B cell (primary cell): Measurements from ENCODE around the gene ASPHD1.

ENCODE experiments used
- EZH2 ChIP-seq: IDR thresholded peaks from 2 replicates; pipeline ENCODE4 v1.6.1; 2012; ENCODE audit warnings: borderline replicate concordance, low read depth, mild to moderate bottlenecking, moderate library complexity, low read length; ENCODE audit not compliant: insufficient read depth, poor library complexity, severe bottlenecking
- TF ChIP-seq, protein P1 (sequence below): fragments of 200-600 bp; IDR thresholded peaks from one replicate; pipeline ENCODE4 v1.8.0; 2022; ENCODE audit warnings: antibody characterized with exemption, mild to moderate bottlenecking

DNA sequence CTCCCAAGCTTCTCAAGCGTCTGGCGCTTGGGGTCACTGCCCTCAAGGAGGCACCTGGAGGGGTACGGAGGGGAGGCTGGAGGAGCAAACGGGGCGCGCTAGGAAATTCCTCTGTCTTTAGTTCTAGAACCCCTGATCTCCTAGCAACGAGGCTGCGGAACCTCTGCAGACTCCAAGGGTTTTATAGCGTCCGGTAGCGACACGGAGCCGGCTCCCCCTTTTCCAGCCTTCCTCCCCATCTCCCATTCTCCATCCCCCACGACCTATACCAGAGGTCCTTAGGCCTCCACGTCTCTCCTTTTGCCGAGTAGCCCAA, 36.7 kb upstream of the ASPHD1 start:
- TF ChIP-seq, protein P1, sequence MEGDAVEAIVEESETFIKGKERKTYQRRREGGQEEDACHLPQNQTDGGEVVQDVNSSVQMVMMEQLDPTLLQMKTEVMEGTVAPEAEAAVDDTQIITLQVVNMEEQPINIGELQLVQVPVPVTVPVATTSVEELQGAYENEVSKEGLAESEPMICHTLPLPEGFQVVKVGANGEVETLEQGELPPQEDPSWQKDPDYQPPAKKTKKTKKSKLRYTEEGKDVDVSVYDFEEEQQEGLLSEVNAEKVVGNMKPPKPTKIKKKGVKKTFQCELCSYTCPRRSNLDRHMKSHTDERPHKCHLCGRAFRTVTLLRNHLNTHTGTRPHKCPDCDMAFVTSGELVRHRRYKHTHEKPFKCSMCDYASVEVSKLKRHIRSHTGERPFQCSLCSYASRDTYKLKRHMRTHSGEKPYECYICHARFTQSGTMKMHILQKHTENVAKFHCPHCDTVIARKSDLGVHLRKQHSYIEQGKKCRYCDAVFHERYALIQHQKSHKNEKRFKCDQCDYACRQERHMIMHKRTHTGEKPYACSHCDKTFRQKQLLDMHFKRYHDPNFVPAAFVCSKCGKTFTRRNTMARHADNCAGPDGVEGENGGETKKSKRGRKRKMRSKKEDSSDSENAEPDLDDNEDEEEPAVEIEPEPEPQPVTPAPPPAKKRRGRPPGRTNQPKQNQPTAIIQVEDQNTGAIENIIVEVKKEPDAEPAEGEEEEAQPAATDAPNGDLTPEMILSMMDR: no peak
- TF ChIP-seq EZH2: no peak
